A673 (cell line): ENCODE results near the gene ORAI3.

Source experiments
- EZH2 ChIP-seq: fragments of 200-600 bp; sonication (generic); IDR thresholded peaks from 2 replicates; pipeline ENCODE4 v1.6.1; 2017; ENCODE audit warnings: borderline replicate concordance, low read depth, mild to moderate bottlenecking, mixed read lengths, antibody characterized with exemption, low read length; ENCODE audit not compliant: poor library complexity, severe bottlenecking
- TF ChIP-seq, protein P1 (sequence below): fragments of 300-800, 200-600 bp; sonication (generic); conservative IDR thresholded peaks from 2 replicates; pipeline ENCODE4 v1.5.1; 2017; ENCODE audit warnings: low read depth, mild to moderate bottlenecking, antibody characterized with exemption, low read length, moderate library complexity, mixed read lengths

DNA sequence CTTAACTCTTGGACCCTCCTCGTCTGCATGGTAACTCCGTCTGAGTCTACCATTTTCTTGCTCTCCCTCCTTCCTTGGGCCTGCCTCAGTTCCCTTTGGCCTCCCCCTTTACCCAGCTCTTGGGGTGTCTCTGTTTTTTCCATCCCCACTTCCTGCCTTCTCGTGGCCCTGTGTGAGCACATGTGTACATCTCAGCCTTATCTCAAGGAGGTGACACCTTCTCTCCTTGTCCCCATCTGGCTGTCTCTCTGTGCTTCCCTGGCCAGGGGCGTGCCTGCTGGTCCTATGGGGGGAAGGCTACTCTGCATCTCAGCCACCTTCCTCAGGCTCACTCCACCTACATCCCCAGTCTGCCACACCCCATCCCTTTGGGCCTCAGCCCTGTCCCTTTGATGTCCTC, 45.9 kb upstream of the ORAI3 start:
- TF ChIP-seq, protein P1, sequence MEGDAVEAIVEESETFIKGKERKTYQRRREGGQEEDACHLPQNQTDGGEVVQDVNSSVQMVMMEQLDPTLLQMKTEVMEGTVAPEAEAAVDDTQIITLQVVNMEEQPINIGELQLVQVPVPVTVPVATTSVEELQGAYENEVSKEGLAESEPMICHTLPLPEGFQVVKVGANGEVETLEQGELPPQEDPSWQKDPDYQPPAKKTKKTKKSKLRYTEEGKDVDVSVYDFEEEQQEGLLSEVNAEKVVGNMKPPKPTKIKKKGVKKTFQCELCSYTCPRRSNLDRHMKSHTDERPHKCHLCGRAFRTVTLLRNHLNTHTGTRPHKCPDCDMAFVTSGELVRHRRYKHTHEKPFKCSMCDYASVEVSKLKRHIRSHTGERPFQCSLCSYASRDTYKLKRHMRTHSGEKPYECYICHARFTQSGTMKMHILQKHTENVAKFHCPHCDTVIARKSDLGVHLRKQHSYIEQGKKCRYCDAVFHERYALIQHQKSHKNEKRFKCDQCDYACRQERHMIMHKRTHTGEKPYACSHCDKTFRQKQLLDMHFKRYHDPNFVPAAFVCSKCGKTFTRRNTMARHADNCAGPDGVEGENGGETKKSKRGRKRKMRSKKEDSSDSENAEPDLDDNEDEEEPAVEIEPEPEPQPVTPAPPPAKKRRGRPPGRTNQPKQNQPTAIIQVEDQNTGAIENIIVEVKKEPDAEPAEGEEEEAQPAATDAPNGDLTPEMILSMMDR = no peak
- TF ChIP-seq EZH2 = no peak
